Loucy (cell line): ENCODE data around the gene CNIH3.

Experiments
- EZH2phosphoT487 ChIP-seq: fragments of 200-600 bp; IDR thresholded peaks from 2 replicates; pipeline ENCODE4 v1.6.1; 2018; ENCODE audit warnings: antibody characterized with exemption, mild to moderate bottlenecking, moderate library complexity, borderline replicate concordance
- TF ChIP-seq, protein P1 (sequence below): fragments of 200-600 bp; sonication (generic); conservative IDR thresholded peaks from 2 replicates; pipeline ENCODE4 v1.5.1; 2014; ENCODE audit warnings: mild to moderate bottlenecking, antibody characterized with exemption, low read length

DNA sequence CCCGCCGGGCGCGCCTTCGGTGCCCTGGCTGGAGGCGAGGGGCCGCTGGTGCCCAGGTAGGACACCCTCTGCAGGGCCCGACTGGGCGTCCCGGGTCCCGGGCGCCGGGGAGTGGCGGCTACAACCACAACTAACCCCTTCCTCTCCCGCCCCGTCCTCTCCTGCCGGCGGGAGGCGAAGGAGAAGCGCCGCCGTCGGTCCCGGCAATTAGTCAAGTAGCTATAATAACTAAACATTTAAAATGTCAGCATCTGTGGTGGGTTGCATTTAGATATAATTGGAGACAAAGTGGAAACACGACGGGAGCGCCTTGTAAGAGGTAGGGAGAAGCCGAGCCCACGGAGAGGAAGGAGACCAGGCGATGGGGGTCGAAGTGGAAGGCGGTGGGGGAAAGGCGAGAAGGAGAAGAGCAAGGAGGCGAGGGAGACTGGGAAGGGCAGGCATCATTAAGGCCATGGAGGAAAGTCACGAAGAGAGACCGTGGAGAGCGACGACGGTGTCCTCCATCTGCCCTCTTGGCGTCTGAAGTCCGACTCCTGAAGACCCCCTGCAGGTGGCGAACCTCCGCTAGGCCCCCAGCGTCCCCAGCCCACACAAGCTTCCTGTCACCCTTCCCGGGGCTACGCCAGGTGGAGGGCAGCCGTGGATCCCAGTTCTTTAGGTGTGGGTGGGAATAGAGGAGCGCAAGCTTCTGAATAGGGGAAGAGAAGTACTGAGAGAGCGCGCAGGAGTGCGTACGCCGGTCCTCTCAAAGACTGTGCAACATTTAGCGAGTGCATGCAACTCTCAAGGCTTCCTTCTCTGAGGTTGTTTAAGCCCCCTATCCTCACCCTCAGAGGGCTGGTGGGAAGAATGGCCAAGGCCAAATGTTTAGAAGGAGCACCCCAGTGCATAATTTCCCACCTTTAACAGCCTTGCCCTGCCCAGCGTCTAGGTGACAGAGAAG, 1.6 kb downstream of the CNIH3 start:
- TF ChIP-seq, protein P1, sequence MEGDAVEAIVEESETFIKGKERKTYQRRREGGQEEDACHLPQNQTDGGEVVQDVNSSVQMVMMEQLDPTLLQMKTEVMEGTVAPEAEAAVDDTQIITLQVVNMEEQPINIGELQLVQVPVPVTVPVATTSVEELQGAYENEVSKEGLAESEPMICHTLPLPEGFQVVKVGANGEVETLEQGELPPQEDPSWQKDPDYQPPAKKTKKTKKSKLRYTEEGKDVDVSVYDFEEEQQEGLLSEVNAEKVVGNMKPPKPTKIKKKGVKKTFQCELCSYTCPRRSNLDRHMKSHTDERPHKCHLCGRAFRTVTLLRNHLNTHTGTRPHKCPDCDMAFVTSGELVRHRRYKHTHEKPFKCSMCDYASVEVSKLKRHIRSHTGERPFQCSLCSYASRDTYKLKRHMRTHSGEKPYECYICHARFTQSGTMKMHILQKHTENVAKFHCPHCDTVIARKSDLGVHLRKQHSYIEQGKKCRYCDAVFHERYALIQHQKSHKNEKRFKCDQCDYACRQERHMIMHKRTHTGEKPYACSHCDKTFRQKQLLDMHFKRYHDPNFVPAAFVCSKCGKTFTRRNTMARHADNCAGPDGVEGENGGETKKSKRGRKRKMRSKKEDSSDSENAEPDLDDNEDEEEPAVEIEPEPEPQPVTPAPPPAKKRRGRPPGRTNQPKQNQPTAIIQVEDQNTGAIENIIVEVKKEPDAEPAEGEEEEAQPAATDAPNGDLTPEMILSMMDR, result no peak
- TF ChIP-seq EZH2phosphoT487, result no peak
